Stimulated activated CD4-positive, alpha-beta T cell treated with anti-CD3 and anti-CD28 coated beads, Interleukin-4, amount 100 ng/mL, for 24 hours (primary cell): ENCODE data around the gene CLIC5.

Source experiments
- DNase-seq: peaks from one replicate; pipeline ENCODE4 v3.0.0-alpha.2; 2020

The CLIC5 gene

GRCh38 chr6:45836438-45836824, 179.2 kb downstream of the CLIC5 start:
- DNase-seq = no peak

- DNase-seq = no peak
Observed at GRCh38 chr6:45835721-45836437, 179.8 kb downstream of the CLIC5 start.

- DNase-seq = no peak
Observed at GRCh38 chr6:45832063-45832462, 183.6 kb downstream of the CLIC5 start.
